Stimulated activated CD4-positive, alpha-beta T cell treated with anti-CD3 and anti-CD28 coated beads, Interleukin-1b, Interleukin-23, amount 100 ng/mL, for 1 hour (primary cell): ENCODE results near the gene AMBP.

Source experiments
- DNase-seq, 2 donors: peaks; one replicate each; pipeline ENCODE4 v3.0.0-alpha.2; 2020; ENCODE audit warnings: low read depth in 2 of 2

Gene AMBP

GRCh38 chr9:114031948-114032840, 45.9 kb downstream of the AMBP start:
- no peak for DNase-seq

DNA sequence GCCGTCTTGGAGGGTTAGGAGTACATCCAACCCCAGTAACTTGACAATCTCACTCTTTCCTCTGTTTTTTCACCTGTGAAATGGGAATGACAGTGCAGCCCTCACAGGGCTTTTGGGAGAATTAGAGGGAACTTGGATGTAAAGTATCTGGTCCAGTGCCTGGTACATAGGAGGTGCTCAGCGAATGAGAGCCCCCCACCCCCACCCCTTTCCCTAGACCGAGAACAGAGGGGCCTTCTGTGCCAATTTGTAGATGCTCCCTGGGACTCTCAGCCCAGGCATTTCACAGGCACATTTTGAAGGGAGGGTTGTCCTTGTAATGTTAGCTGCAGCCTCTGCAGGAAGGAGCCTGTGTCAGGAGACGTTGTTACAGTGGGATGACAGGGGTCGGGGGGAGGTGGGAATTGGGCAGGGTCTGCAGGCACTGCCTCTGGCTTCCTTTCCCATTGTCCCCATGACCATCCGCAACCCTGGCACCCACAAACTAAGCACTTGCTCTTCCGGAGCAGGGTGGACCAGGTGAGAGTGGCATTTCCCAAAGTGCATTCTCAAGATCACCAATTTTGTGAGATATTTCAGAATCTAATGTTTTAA, 47.0 kb downstream of the AMBP start:
- DNase-seq: no peak

GRCh38 chr9:114030364-114030763, 47.7 kb downstream of the AMBP start:
- no peak for DNase-seq

DNA sequence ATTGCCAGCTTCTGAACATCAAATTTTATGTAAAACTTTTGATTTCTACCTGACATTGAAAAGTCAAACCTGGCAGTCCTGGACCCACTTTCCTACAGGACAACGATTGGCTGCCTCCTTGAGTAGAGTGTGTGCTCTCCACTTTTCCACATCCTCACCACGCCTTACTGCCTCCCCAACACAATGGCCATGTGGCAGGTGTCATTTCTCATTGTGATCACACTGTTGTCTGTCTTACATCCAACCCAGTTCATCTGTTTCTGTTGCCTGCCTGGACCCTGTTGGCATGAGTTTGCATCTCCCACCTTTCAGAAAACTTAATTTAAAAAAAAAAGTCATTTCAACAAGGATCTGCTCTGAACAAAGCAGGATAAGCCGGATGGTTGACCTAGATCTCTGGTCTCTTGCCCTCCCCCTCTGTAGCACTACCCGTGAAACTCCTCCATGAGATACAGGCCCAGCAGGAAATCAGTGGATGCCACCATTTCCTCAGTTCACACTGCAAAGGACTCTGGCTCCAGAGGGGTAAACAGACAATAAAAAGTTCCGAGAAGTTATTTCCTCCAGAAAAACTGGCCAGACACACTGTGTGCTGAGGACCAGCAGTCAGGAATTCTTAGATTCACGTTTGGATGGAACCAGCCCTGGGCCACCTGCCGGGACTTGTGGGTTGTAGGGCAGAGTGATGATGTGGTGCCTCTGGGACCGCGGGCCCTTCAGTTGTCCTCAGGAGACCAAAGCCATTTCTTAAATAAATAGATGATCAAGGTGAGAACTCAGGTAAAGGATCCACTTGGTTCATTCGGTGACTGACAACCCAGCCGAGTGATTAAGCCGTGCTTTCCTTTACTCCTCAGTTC, 48.6 kb downstream of the AMBP start:
- no peak for DNase-seq

DNA sequence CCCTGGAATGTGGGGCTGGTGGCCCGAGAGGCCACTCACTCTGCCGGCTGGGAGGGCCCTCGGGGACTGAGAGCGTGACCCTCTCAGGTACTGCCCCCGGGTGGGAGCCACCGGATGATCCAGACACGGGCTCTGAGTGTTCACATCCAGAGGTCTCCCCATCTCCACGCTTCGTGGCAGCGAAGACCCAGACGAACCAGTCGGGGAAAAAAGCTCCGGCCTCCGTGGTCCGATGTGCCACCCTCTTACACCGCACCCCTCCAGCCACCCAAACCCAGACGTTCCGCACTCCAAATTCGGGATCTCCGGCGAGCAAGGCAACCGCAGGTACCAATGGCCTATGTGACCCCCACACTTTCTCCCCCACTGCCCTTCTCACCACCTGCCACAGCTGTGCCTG, 49.5 kb downstream of the AMBP start:
- DNase-seq: no peak

DNA sequence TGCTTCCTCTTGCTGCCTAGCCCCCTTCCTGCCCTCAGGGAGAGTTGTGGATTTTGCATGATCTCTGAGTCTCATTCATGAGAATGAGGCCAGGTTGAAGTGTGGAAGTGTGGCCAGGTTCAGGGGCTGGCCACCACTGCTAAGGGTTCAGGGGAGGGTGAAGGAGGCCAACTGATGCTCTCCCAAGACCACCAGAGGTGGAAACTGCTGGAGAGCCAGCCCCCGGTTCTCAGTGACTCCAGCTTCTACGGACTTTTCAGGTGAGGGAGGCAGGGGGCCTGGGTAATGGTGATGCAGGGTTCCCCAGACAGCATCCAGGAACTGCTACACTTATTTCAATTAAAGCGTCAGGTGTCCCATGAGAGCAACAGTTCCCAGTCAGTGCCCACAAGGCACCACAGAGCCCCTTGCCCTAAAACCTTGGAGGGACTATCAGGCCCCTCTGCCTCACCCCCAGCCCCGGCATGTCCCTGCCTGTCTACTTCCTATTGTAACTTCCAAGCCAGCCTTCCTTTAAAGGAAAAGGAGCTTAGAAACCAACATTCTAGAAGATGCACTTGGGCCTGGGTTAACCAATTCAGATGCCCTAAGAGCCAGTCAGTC, 50.1 kb downstream of the AMBP start:
- DNase-seq: no peak

DNA sequence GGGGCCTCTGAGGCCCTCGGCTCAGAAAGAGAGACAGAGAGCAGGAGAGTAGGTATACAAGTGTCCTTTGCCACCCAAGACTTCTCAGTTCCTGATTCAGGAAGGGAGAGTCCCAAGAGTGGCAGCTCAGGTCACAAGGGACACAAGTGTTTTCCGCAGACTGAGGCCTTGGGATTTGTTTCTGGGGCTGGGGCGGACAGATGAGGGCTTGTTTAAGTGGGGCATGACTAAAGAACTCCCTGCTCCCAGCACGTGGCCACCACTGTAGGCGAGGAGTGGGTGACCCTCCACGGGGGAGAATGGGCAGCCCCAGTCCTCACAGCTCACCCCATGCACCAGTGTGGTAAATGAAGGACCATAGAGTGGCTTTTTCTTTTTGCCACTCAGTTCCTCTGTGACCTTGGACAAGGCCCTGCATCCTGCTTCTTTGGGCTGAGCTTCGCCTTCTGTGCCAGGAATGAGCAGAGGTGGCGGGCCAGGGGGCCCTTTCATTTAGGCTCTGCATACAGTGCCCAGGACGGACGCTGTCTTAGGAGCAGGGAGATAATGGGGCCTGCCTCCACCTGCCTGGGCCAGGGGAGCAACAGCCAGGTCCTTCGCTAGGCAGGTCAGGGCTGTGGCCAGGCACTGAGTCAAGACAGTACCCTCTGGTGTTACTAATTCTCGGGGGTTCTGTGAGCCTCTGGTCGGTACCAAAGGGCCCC, 50.8 kb downstream of the AMBP start:
- DNase-seq: no peak

DNA sequence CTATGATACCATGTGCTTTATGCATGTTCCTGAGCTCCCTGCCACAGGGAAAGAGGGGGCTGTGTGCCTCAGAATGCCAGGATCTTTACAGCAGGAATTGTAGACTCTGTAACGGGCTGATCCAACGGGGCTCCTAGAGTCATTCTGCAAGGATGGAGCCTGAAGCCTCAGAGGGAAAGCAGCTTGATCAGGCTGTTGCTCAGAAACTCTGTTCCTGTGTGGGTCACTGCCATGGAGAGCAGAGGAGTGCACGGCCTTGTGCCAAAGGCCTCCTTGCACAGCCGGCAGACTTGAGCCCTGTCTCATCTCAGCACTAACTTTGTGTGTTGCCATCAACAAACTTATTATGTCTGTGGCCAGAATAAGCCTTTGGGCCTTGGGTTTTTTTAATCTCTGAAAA, 51.8 kb downstream of the AMBP start:
- no peak for DNase-seq

DNA sequence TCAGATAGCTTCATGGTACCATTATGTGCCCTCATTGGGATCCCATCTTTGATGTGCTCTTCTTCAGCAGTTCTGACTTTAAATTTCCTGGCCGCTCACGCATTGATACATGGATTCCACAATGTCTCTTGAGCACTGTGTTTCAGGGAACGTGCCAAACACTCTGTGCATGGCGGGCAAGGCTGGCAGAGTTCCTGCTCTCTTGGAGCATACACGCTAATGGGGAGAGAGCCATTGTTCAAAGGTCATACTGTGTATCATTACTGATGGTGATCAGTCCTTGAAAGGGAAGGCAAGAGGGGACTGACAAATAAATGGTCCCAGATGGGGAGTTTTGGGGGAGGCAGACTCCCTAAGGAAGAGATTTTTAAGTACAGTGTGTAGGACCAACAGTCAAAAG, 52.3 kb downstream of the AMBP start:
- DNase-seq: no peak

DNA sequence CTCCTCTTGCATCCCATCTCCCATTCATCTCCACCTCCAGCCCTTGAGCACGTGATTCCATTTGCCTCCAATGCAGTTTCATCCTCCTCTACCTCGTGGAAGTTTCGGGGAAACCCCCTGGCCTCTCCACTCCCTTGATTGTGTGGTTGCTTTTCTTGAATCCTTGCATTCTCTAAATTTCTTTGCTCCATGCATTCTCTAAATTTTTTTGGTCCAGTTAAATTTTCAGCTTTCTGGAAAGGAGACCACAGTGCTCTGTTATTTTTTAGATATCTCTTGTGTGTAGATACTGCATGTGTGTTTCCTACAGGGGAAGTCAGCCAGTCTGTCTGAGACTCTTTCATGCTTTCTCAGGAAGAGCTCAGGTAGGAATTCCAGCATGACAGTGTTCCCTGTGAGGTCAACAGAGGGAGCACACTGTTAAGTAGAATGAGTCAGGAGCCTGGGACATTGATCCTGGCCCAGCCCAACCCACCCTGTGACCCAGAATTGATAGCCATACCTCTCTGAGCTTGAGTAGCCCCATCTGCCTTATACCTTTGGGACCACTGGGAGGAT, 52.8 kb downstream of the AMBP start:
- no peak for DNase-seq

DNA sequence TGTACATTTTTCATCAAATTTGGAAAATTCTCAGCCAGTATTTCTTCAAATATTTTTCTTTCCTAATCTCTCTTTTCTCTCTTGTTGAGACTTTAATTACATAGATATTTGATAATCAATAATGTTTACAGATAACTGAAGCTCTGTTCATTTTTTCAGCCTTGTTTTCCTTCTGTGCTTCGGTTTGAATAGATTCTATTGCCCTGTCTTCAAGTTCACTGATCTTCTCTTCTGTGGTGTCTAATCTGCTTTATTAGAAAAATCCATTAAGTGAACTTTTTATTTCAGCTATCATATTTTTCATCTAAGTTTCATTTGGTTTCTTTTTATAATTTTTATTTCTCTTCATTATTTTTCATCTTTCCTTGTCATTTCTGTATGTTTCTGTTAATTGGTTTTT, 54.1 kb downstream of the AMBP start:
- DNase-seq: no peak

DNA sequence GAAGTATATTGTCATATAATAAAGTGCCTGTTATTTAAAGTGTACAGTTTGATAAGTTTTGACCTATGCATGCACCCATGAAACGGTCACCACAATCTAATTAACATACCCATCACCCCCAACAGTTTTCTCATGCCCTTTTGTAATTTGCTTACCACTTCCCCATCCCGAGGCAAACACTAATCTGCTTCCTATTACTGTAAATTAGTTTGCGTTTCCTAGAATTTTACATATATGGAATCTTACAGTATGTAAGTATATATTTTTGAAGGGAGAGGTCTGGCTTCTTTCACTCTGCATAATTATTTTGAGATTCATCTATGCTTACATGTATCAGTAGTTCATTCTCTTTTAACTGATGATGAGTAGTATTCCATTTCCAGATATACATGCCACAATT, 56.5 kb downstream of the AMBP start:
- no peak for DNase-seq

DNA sequence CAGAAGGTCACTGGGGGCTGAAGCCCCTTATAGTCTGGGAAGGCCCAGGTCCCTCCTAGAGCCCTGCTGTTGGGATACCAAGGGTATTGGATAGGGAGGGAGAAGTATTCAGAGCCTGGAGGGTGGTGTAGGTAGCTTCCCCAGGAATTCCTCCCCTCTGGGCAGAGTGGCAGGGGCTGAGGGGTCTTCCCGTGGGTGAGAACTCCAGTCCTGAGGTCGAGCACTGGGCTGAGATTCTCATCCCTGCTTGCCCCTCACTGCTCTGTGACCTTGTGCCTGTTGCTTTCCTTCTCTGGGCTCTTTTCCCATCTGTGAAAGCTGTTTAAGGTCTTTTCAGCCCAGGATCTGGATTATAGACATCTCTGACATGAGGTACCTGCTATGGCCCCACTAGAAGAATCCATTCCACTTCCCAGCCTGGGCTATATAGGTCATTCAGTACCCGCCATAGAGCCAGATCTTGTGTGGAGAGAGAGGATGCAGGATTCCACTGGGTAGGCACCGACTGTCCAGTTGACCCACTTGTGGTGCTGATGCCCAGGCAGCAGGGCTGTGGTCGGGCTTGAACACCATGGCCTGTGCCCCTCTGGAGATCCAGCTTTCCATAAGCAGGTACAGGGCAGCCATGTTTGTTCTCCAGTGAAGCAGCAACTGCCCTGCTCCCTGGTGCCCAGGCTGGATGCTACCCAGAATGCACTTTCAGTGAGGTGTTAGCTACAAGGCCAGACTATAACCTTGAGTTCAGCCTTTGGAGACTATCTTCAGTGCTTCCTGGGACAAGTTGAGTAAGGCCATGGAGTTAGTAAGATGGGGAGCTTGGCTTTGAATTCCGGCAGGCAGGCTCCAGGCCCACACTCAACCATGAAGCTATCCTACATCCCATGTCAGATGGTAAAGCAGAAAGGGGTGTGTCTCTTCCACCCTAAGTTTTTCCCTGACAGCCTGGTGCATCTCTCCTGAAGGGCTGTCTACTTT, 60.1 kb downstream of the AMBP start:
- no peak for DNase-seq

- DNase-seq: no peak
Observed at GRCh38 chr9:114016629-114017423, 61.3 kb downstream of the AMBP start.

GRCh38 chr9:114016101-114016500, 62.0 kb downstream of the AMBP start:
- no peak for DNase-seq

DNA sequence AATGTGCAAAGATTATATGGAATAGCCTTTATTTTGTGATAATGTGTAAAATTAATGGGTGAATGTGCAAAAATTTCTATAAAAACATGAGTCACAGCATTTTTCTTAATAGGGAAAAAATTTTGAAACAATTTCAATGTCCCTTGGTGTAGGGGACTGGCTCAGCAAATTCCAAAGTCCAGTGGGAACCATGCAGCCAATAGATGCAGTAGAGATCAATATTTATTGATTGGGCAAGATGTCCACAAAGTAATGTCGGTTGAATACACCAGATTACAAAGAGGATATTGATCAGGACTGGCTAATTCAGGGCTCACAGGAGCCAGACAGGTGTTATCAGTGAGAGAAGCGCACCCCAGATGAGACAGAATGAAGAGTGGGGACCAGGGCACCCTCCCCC, 62.5 kb downstream of the AMBP start:
- DNase-seq: no peak

- DNase-seq: no peak
Observed at GRCh38 chr9:114014044-114014443, 64.1 kb downstream of the AMBP start.

DNA sequence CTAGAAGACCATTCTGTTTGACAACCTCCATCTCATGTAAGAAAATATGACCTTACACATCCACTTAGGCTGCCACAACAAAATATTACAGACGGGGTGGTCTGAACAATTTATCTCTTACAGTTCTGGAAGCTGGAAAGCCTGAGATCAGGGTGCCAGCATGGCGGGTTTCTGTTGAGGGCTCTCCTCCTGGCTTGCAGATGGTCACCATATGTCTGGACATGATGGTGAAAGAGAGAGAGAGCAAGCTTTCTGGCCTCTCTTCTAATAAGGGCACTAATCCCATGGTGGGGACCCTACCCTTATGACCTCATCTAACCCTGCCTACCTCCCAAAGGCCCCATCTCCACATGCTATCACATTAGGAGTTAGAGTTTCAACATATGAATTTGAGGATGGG, 66.0 kb downstream of the AMBP start:
- DNase-seq: no peak

- DNase-seq: no peak
Observed at GRCh38 chr9:114011313-114011712, 66.8 kb downstream of the AMBP start.
